GM23338 (cell line): ENCODE measurements around the gene FKBP1A. TPM values are rescaled to one million over a fixed set of nuclear protein-coding genes. Genes with fewer than 3 reads are reported as not detected.

Experiments used
- ATAC-seq: fragments of 200-7000 bp; cut with Tn5 transposase; 3 replicates; pipeline ENCODE4 v1.9.1; 2020
- DNase-seq: peaks from one replicate; pipeline ENCODE4 v3.0.0-alpha.2; 2015; ENCODE audit warnings: low spot score
- H2AFZ ChIP-seq: fragments of 200-600 bp; sonication (generic); 2 replicates; pipeline ENCODE4 v1.8.0; 2016; ENCODE audit warnings: antibody characterized with exemption, mild to moderate bottlenecking, moderate library complexity
- H3F3A ChIP-seq: fragments of 200-600 bp; sonication (generic); replicated peaks from 2 replicates; pipeline ENCODE4 v1.8.0; 2017; ENCODE audit warnings: antibody characterized with exemption, mixed run types, low read depth
- H3K27ac ChIP-seq: fragments of 200-600 bp; sonication (generic); 2 replicates; pipeline ENCODE4 v1.6.1; 2016; ENCODE audit warnings: low read depth
- H3K27me3 ChIP-seq: fragments of 200-600 bp; sonication (generic); 2 replicates; pipeline ENCODE4 v1.8.0; 2016; ENCODE audit warnings: mild to moderate bottlenecking, mixed run types, moderate library complexity; ENCODE audit not compliant: insufficient read depth
- H3K36me3 ChIP-seq: fragments of 200-600 bp; sonication (generic); 2 replicates; pipeline ENCODE4 v1.8.0; 2016; ENCODE audit warnings: mild to moderate bottlenecking; ENCODE audit not compliant: insufficient read depth
- H3K4me1 ChIP-seq: fragments of 200-600 bp; sonication (generic); 2 replicates; pipeline ENCODE4 v1.8.0; 2016; ENCODE audit warnings: mild to moderate bottlenecking, moderate library complexity; ENCODE audit not compliant: insufficient read depth
- H3K4me2 ChIP-seq: fragments of 200-600 bp; sonication (generic); 2 replicates; pipeline ENCODE4 v1.7.1; 2017; ENCODE audit warnings: mixed run types
- H3K4me3 ChIP-seq: fragments of 200-600 bp; sonication (generic); 2 replicates; pipeline ENCODE4 v1.6.1; 2016; ENCODE audit warnings: mixed run types
- H3K79me2 ChIP-seq: fragments of 200-600 bp; sonication (generic); replicated peaks from 2 replicates; pipeline ENCODE4 v1.8.0; 2017; ENCODE audit warnings: mild to moderate bottlenecking; ENCODE audit not compliant: insufficient read depth
- H3K9me2 ChIP-seq: fragments of 200-600 bp; sonication (generic); 2 replicates; pipeline ENCODE4 v1.8.0; 2017; ENCODE audit not compliant: insufficient read depth
- H4K20me1 ChIP-seq: fragments of 200-600 bp; sonication (generic); replicated peaks from 2 replicates; pipeline ENCODE4 v1.8.0; 2017; ENCODE audit warnings: mild to moderate bottlenecking; ENCODE audit not compliant: insufficient read depth
- H3K27ac Mint-ChIP-seq: 2 replicates; pipeline ENCODE4 v1.8.0; 2020; ENCODE audit warnings: inconsistent platforms, mild to moderate bottlenecking, moderate library complexity, mixed read lengths
- H3K27me3 Mint-ChIP-seq: 3 replicates; pipeline ENCODE4 v1.8.0; 2022; ENCODE audit warnings: low read depth, mild to moderate bottlenecking, moderate library complexity, mixed read lengths, inconsistent platforms; ENCODE audit not compliant: insufficient read depth, poor library complexity
- H3K36me3 Mint-ChIP-seq: 3 replicates; pipeline ENCODE4 v1.8.0; 2021; ENCODE audit warnings: low read depth, mild to moderate bottlenecking, inconsistent platforms, moderate library complexity, mixed read lengths
- H3K4me1 Mint-ChIP-seq: 3 replicates; pipeline ENCODE4 v1.8.0; 2020; ENCODE audit warnings: mild to moderate bottlenecking, inconsistent platforms, mixed read lengths
- H3K4me3 Mint-ChIP-seq: 3 replicates; pipeline ENCODE4 v1.8.0; 2021; ENCODE audit warnings: moderate library complexity, mild to moderate bottlenecking, inconsistent platforms, mixed read lengths
- H3K9me3 Mint-ChIP-seq: 3 replicates; pipeline ENCODE4 v1.8.0; 2020; ENCODE audit warnings: moderate library complexity, mild to moderate bottlenecking, inconsistent platforms, mixed read lengths
- CTCF ChIP-seq, 2 experiments: fragments of 200-600 bp in 1 of 2; sonication (generic) in 1 of 2; conservative IDR thresholded peaks; 2 replicates each; pipeline versions ENCODE4 v1.5.1 to v1.6.1; 2016 to 2017; ENCODE audit warnings: antibody characterized with exemption in 2 of 2, low read depth in 2 of 2, mild to moderate bottlenecking in 2 of 2, moderate library complexity in 1 of 2
- EZH2 ChIP-seq: fragments of 200-600 bp; sonication (generic); IDR thresholded peaks from one replicate; pipeline ENCODE4 v1.8.0; 2017; ENCODE audit warnings: antibody characterized with exemption, mild to moderate bottlenecking, low read depth; ENCODE audit not compliant: unreplicated experiment
- JUNB ChIP-seq: IDR thresholded peaks from one replicate; pipeline ENCODE4 v1.6.1; 2016; ENCODE audit warnings: antibody characterized with exemption; ENCODE audit not compliant: unreplicated experiment
- NANOG ChIP-seq: IDR thresholded peaks from 2 replicates; pipeline ENCODE4 v1.6.1; 2016; ENCODE audit warnings: antibody characterized with exemption, borderline replicate concordance
- POLR2AphosphoS5 ChIP-seq: IDR thresholded peaks from 2 replicates; pipeline ENCODE4 v1.6.1; 2016; ENCODE audit warnings: antibody characterized with exemption, low read depth
- STAT1 ChIP-seq: IDR thresholded peaks from one replicate; pipeline ENCODE4 v1.6.1; 2016; ENCODE audit warnings: antibody characterized with exemption; ENCODE audit not compliant: unreplicated experiment
- ZNF114 ChIP-seq: fragments of 250-450 bp; sonication (Bioruptor Pico); IDR thresholded peaks from 2 replicates; pipeline ENCODE4 v1.5.0; 2020; ENCODE audit warnings: mild to moderate bottlenecking, moderate library complexity
- polyA plus RNA-seq: library from polyadenylated mRNA; unstranded; fragments of >200 nt; fragmentation: Nextera tagmentation; extraction: Ambion mirVana; gene quantifications from 2 replicates; pipeline ENCODE4 v1.2.1, GENCODE V29; 2016
- total RNA-seq: library from RNA; depleted of rRNA; stranded (reverse); fragments of >200 nt; shearing (Covaris generic); gene quantifications from 2 replicates; pipeline ENCODE4 v1.2.3, GENCODE V29; 2014
- TF ChIP-seq, protein P1 (sequence below): fragments of 250-450 bp; sonication (Bioruptor Pico); IDR thresholded peaks from 2 replicates; pipeline ENCODE4 v1.5.0; 2020; ENCODE audit warnings: mild to moderate bottlenecking, moderate library complexity

Gene FKBP1A
- total and polyA plus RNA-seq, 2 experiments from 2014 or later, result 171 to 350 TPM

DNA sequence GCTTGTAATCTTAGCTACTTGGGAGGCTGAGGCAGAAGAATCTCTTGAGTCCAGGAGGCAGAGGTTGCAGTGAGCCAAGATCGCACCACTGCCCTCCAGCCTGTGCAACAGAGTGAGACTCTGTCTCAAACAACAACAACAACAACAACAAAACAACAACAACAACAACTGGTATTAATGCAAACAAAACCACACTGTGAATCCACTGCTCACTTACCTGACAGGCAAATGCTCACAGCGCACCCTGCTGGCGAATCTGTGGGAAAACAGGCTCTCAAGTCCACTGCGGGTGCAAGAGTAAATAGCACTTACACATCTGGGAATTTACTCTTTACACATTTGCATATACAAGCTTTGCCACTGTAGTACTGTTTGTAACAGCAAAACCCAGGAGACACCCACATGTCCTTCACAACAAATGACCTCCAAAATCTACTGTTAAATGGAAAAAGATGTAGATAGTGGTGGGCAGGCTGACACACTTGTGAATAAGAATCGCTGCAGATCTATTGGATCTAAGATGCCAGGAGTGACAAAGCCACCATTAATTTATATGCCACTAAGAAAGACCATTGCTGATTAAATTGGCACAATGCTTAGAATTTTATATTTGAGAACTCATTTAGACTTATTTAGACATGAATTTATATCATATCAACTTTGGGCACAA lies 44.5 kb upstream of the FKBP1A start:
- peak; percentile 68 for ATAC-seq
- no peaks in the 10 kb centered on the region for H3F3A ChIP-seq
- H3K4me1 ChIP-seq, result no peaks in the 10 kb centered on the region
- no peaks in the 10 kb centered on the region for H3K9me2 ChIP-seq
- H3K27me3 Mint-ChIP-seq, result peaks cover 10% of the 10 kb centered on the region
- H3K36me3 ChIP-seq, result peaks cover under 1% of the 10 kb centered on the region; the same call in 1 of the 2 replicates
- H3K4me3 ChIP-seq, result no peak overlapping the region
- H3K9me3 Mint-ChIP-seq, result peaks cover 24% of the 10 kb centered on the region
- H3K36me3 Mint-ChIP-seq, result peaks cover 36% of the 10 kb centered on the region
- no peak for TF ChIP-seq NANOG
- TF ChIP-seq CTCF (conservative IDR thresholded peaks at IDR 0.05; ENCODE audit: low read depth in 2 of 2), result peak; percentile 96
- H3K4me2 ChIP-seq, result no peak overlapping the region
- DNase-seq, result peak; percentile 75
- no peak overlapping the region for H2AFZ ChIP-seq
- H3K79me2 ChIP-seq, result no peaks in the 10 kb centered on the region
- no peak overlapping the region for H3K4me3 Mint-ChIP-seq
- no peak overlapping the region for H3K27ac ChIP-seq
- H3K27me3 ChIP-seq, result no peaks in the 10 kb centered on the region
- H4K20me1 ChIP-seq, result no peaks in the 10 kb centered on the region; the same call in 1 of the 2 replicates
- H3K27ac Mint-ChIP-seq, result no peak overlapping the region
- H3K4me1 Mint-ChIP-seq, result peaks cover 9% of the 10 kb centered on the region; the same call in 2 of the 3 replicates

- no peak overlapping the region for H3K4me3 ChIP-seq
- H2AFZ ChIP-seq, result no peak overlapping the region
- H3K79me2 ChIP-seq, result no peaks in the 10 kb centered on the region
- H3K4me1 ChIP-seq, result peaks cover 11% of the 10 kb centered on the region
- no peaks in the 10 kb centered on the region; the same call in 1 of the 2 replicates for H3K36me3 ChIP-seq
- H3K4me2 ChIP-seq, result no peak overlapping the region
- H4K20me1 ChIP-seq, result no peaks in the 10 kb centered on the region; the same call in 1 of the 2 replicates
- H3K9me2 ChIP-seq, result no peaks in the 10 kb centered on the region
- H3K4me1 Mint-ChIP-seq, result peaks cover 16% of the 10 kb centered on the region
- H3K36me3 Mint-ChIP-seq, result peaks cover 36% of the 10 kb centered on the region
- H3F3A ChIP-seq, result no peaks in the 10 kb centered on the region
- H3K9me3 Mint-ChIP-seq, result peaks cover 33% of the 10 kb centered on the region
- ATAC-seq (no peak), DNase-seq (no peak)
- H3K4me3 Mint-ChIP-seq, result no peak overlapping the region
- H3K27me3 ChIP-seq, result no peaks in the 10 kb centered on the region
- no peak overlapping the region for H3K27ac Mint-ChIP-seq
- peaks cover 9% of the 10 kb centered on the region for H3K27me3 Mint-ChIP-seq
- H3K27ac ChIP-seq, result no peak overlapping the region
- no peak for TF ChIP-seq POLR2AphosphoS5
- no peak for TF ChIP-seq JUNB
- TF ChIP-seq, protein P1, sequence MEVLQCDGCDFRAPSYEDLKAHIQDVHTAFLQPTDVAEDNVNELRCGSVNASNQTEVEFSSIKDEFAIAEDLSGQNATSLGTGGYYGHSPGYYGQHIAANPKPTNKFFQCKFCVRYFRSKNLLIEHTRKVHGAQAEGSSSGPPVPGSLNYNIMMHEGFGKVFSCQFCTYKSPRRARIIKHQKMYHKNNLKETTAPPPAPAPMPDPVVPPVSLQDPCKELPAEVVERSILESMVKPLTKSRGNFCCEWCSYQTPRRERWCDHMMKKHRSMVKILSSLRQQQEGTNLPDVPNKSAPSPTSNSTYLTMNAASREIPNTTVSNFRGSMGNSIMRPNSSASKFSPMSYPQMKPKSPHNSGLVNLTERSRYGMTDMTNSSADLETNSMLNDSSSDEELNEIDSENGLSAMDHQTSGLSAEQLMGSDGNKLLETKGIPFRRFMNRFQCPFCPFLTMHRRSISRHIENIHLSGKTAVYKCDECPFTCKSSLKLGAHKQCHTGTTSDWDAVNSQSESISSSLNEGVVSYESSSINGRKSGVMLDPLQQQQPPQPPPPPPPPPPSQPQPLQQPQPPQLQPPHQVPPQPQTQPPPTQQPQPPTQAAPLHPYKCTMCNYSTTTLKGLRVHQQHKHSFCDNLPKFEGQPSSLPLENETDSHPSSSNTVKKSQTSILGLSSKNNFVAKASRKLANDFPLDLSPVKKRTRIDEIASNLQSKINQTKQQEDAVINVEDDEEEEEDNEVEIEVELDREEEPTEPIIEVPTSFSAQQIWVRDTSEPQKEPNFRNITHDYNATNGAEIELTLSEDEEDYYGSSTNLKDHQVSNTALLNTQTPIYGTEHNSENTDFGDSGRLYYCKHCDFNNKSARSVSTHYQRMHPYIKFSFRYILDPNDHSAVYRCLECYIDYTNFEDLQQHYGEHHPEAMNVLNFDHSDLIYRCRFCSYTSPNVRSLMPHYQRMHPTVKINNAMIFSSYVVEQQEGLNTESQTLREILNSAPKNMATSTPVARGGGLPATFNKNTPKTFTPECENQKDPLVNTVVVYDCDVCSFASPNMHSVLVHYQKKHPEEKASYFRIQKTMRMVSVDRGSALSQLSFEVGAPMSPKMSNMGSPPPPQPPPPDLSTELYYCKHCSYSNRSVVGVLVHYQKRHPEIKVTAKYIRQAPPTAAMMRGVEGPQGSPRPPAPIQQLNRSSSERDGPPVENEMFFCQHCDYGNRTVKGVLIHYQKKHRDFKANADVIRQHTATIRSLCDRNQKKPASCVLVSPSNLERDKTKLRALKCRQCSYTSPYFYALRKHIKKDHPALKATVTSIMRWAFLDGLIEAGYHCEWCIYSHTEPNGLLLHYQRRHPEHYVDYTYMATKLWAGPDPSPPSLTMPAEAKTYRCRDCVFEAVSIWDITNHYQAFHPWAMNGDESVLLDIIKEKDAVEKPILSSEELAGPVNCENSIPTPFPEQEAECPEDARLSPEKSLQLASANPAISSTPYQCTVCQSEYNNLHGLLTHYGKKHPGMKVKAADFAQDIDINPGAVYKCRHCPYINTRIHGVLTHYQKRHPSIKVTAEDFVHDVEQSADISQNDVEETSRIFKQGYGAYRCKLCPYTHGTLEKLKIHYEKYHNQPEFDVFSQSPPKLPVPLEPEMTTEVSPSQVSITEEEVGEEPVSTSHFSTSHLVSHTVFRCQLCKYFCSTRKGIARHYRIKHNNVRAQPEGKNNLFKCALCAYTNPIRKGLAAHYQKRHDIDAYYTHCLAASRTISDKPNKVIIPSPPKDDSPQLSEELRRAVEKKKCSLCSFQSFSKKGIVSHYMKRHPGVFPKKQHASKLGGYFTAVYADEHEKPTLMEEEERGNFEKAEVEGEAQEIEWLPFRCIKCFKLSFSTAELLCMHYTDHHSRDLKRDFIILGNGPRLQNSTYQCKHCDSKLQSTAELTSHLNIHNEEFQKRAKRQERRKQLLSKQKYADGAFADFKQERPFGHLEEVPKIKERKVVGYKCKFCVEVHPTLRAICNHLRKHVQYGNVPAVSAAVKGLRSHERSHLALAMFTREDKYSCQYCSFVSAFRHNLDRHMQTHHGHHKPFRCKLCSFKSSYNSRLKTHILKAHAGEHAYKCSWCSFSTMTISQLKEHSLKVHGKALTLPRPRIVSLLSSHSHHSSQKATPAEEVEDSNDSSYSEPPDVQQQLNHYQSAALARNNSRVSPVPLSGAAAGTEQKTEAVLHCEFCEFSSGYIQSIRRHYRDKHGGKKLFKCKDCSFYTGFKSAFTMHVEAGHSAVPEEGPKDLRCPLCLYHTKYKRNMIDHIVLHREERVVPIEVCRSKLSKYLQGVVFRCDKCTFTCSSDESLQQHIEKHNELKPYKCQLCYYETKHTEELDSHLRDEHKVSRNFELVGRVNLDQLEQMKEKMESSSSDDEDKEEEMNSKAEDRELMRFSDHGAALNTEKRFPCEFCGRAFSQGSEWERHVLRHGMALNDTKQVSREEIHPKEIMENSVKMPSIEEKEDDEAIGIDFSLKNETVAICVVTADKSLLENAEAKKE (CRISPR knock-in tag), result no peak
- TF ChIP-seq STAT1, result no peak
- no peak for TF ChIP-seq ZNF114 (CRISPR knock-in tag)
- TF ChIP-seq EZH2, result no peak
- TF ChIP-seq CTCF (conservative IDR thresholded peaks at IDR 0.05; ENCODE audit: low read depth in 2 of 2), result no peak
These were observed 43.4 kb upstream of the FKBP1A start for GRCh38 chr20:1436263-1436662.
